Measurements from ENCODE around the gene TSHZ1.

Gene TSHZ1

GRCh38 chr18:75307530-75307929, 96.9 kb downstream of the TSHZ1 start:
- no peak overlapping the region for H3K27ac ChIP-seq
- TF ChIP-seq CTCF (conservative IDR thresholded peaks at IDR 0.05) (no peak), ZFX (IDR thresholded peaks at IDR 0.05) (no peak)

- TF ChIP-seq ZFX (IDR thresholded peaks at IDR 0.05): no peak
- TF ChIP-seq CTCF (conservative IDR thresholded peaks at IDR 0.05): no peak
- no peak overlapping the region for H3K27ac ChIP-seq
Measured at GRCh38 chr18:75309564-75309963, 99.0 kb downstream of the TSHZ1 start.

GRCh38 chr18:75314117-75314516, 103.5 kb downstream of the TSHZ1 start:
- H3K27ac ChIP-seq: no peak overlapping the region
- TF ChIP-seq ZFX (IDR thresholded peaks at IDR 0.05): no peak
- TF ChIP-seq CTCF (conservative IDR thresholded peaks at IDR 0.05): no peak; the same call in 1 of the 2 replicates

GRCh38 chr18:75314606-75315005, 104.0 kb downstream of the TSHZ1 start:
- TF ChIP-seq CTCF (conservative IDR thresholded peaks at IDR 0.05) (no peak), ZFX (IDR thresholded peaks at IDR 0.05) (no peak)
- H3K27ac ChIP-seq: no peak overlapping the region

GRCh38 chr18:75316223-75316622, 105.6 kb downstream of the TSHZ1 start:
- no peak overlapping the region for H3K27ac ChIP-seq

GRCh38 chr18:75316826-75317225, 106.2 kb downstream of the TSHZ1 start:
- no peak overlapping the region for H3K27ac ChIP-seq
- TF ChIP-seq ZFX (IDR thresholded peaks at IDR 0.05) (no peak), CTCF (conservative IDR thresholded peaks at IDR 0.05) (no peak)

More at GRCh38 chr18:75316223-75316622, 105.6 kb downstream of the TSHZ1 start:
- TF ChIP-seq ZFX (IDR thresholded peaks at IDR 0.05): no peak

- no peak overlapping the region for H3K27ac ChIP-seq
- TF ChIP-seq ZFX (IDR thresholded peaks at IDR 0.05): no peak
- TF ChIP-seq CTCF (conservative IDR thresholded peaks at IDR 0.05): no peak
Measured at GRCh38 chr18:75317300-75317699, 106.7 kb downstream of the TSHZ1 start.

- no peak overlapping the region for H3K27ac ChIP-seq
Measured at GRCh38 chr18:75317703-75318102, 107.1 kb downstream of the TSHZ1 start.

More at GRCh38 chr18:75317703-75318102, 107.1 kb downstream of the TSHZ1 start:
- TF ChIP-seq CTCF (conservative IDR thresholded peaks at IDR 0.05) (no peak), ZFX (IDR thresholded peaks at IDR 0.05) (no peak)
